Natural killer cell (primary cell): ENCODE results near the gene BRD2. TPM values are rescaled to one million over a fixed set of nuclear protein-coding genes. Genes with fewer than 3 reads are reported as not detected.

ENCODE experiments used
- ATAC-seq, 3 donors: fragments of 150-1000 bp in 2 of 3; fragments of 200-7000 bp in 1 of 3; cut with Tn5 transposase; 1 replicate in 1 of 3; 2 replicates in 2 of 3; pipeline ENCODE4 v1.10.0; 2021; ENCODE audit warnings: mild to moderate bottlenecking in 2 of 3, moderate library complexity in 2 of 3
- DNase-seq, 2 donors: peaks; one replicate each; pipeline versions ENCODE4 v3.0.0 to v3.0.0-alpha.2; 2013 to 2021; ENCODE audit warnings: mixed read lengths in 1 of 2
- H3K27ac ChIP-seq: one replicate; pipeline ENCODE4 v1.5.1; 2013; ENCODE audit warnings: mild to moderate bottlenecking, low read length
- H3K27me3 ChIP-seq: one replicate; pipeline ENCODE4 v1.6.1; 2013; ENCODE audit warnings: low read length; ENCODE audit not compliant: control insufficient read depth, insufficient read depth
- H3K36me3 ChIP-seq: one replicate; pipeline ENCODE4 v1.6.1; 2013; ENCODE audit warnings: low read length; ENCODE audit not compliant: control insufficient read depth, insufficient read depth
- H3K4me1 ChIP-seq: one replicate; pipeline ENCODE4 v1.6.1; 2013; ENCODE audit warnings: low read length; ENCODE audit not compliant: control insufficient read depth, insufficient read depth
- H3K4me3 ChIP-seq: one replicate; pipeline ENCODE4 v1.5.1; 2013; ENCODE audit warnings: low read length
- H3K9me3 ChIP-seq: one replicate; pipeline ENCODE4 v1.6.1; 2013; ENCODE audit warnings: low read length; ENCODE audit not compliant: control insufficient read depth, insufficient read depth
- H3K27ac Mint-ChIP-seq, 2 donors: one replicate each; pipeline ENCODE4 v1.8.0; 2022; ENCODE audit warnings: mild to moderate bottlenecking in 2 of 2, mixed read lengths in 2 of 2, moderate library complexity in 1 of 2
- H3K27me3 Mint-ChIP-seq, 2 donors: one replicate each; pipeline ENCODE4 v1.8.0; 2022; ENCODE audit warnings: low read depth in 2 of 2, mixed read lengths in 2 of 2
- H3K36me3 Mint-ChIP-seq: one replicate; pipeline ENCODE4 v1.8.0; 2022; ENCODE audit warnings: mixed read lengths
- H3K4me1 Mint-ChIP-seq, 2 donors: one replicate each; pipeline ENCODE4 v1.8.0; 2022; ENCODE audit warnings: mixed read lengths in 2 of 2
- H3K4me3 Mint-ChIP-seq: one replicate; pipeline ENCODE4 v1.8.0; 2022; ENCODE audit warnings: mild to moderate bottlenecking, moderate library complexity, mixed read lengths
- H3K9me3 Mint-ChIP-seq, 2 donors: one replicate each; pipeline ENCODE4 v1.8.0; 2022; ENCODE audit warnings: mixed read lengths in 2 of 2
- CTCF ChIP-seq: fragments of 200-600 bp; IDR thresholded peaks from one replicate; pipeline ENCODE4 v1.8.0; 2022; ENCODE audit warnings: antibody characterized with exemption
- WGBS: methylation state at CpG from one replicate; pipeline ENCODE4 v1.1.7; 2013; ENCODE audit warnings: missing lambda C conversion rate; ENCODE audit not compliant: insufficient coverage; 5-methylcytosine and 5-hydroxymethylcytosine counted together
- intact Hi-C: fragments of 100-400 bp; cut with micrococcal nuclease; formaldehyde crosslinking; loops from one replicate; pipeline ENCODE4 v1.14.2; 2022
- total RNA-seq, 4 donors: library from RNA; stranded (reverse); fragments of 120-200 nt in 1 of 4; gene quantifications; one replicate each; pipeline versions ENCODE4 v1.2.3 to v1.2.4, GENCODE V29; 2013 to 2022

BRD2 gene
- total RNA-seq, 3 donors from 2014 or later (not counting 1 experiment from before 2014, with no cell fraction given) = 653 to 886 (median 714) TPM

GRCh38 chr6:33019372-33019771 is 51.0 kb downstream of the BRD2 start:
- Mint-ChIP-seq H3K4me3 (peak overlapping the region; percentile 79), H3K27ac (peak overlapping the region; percentile 11 to 56), H3K4me1 (peaks cover 5 to 28% of the 10 kb centered on the region in 2 donors), H3K9me3 (no peaks in the 10 kb centered on the region), H3K27me3 (peaks cover 0 to 16% of the 10 kb centered on the region in 2 donors), H3K36me3 (no peaks in the 10 kb centered on the region)
- DNase-seq = no peak
- intact Hi-C loops = loop anchor here (5.0 kb wide), 1 partner anchor 128 kb away; no protein-coding TSS in a partner anchor
- no peak for ATAC-seq
- H3K27ac ChIP-seq = peak overlapping the region; percentile 88
- H3K36me3 ChIP-seq = no peaks in the 10 kb centered on the region
- H3K9me3 ChIP-seq = no peaks in the 10 kb centered on the region
- H3K4me3 ChIP-seq = no peak overlapping the region
- TF ChIP-seq CTCF = no peak
- H3K27me3 ChIP-seq = no peaks in the 10 kb centered on the region
- H3K4me1 ChIP-seq = peaks cover 24% of the 10 kb centered on the region

- no peak overlapping the region for H3K4me3 ChIP-seq
- Mint-ChIP-seq H3K36me3 (no peaks in the 10 kb centered on the region), H3K4me1 (peaks cover 0 to 22% of the 10 kb centered on the region in 2 donors), H3K27me3 (peaks cover 8 to 12% of the 10 kb centered on the region in 2 donors), H3K4me3 (no peak overlapping the region), H3K9me3 (no peaks in the 10 kb centered on the region), H3K27ac (no peak overlapping the region)
- H3K9me3 ChIP-seq = no peaks in the 10 kb centered on the region
- no peaks in the 10 kb centered on the region for H3K27me3 ChIP-seq
- no peaks in the 10 kb centered on the region for H3K36me3 ChIP-seq
- intact Hi-C loops = no loop called here
- no peak overlapping the region for H3K27ac ChIP-seq
- WGBS = 94% methylated on average over 10 of the region's 11 CpGs
- ATAC-seq (no peak), DNase-seq (no peak)
- TF ChIP-seq CTCF = no peak
- H3K4me1 ChIP-seq = peaks cover 24% of the 10 kb centered on the region
Measured at GRCh38 chr6:33021917-33022316, 53.5 kb downstream of the BRD2 start.

- Mint-ChIP-seq H3K9me3 (no peaks in the 10 kb centered on the region), H3K36me3 (no peaks in the 10 kb centered on the region), H3K4me3 (no peak overlapping the region), H3K27ac (no peak overlapping the region), H3K27me3 (peaks cover 3 to 8% of the 10 kb centered on the region in 2 donors), H3K4me1 (peaks cover 0 to 16% of the 10 kb centered on the region in 2 donors)
- WGBS = 80% methylated on average over 1 of the region's 3 CpGs
- DNase-seq = no peak
- Histone ChIP-seq H3K27ac (no peak overlapping the region), H3K9me3 (no peaks in the 10 kb centered on the region), H3K4me1 (peaks cover 19% of the 10 kb centered on the region), H3K4me3 (no peak overlapping the region), H3K36me3 (no peaks in the 10 kb centered on the region), H3K27me3 (no peaks in the 10 kb centered on the region)
- no peak for TF ChIP-seq CTCF
- ATAC-seq = no peak
- intact Hi-C loops = no loop called here
Measured at GRCh38 chr6:33023536-33023935, 55.1 kb downstream of the BRD2 start.

GRCh38 chr6:33024521-33024920 is 56.1 kb downstream of the BRD2 start:
- no peaks in the 10 kb centered on the region for H3K9me3 Mint-ChIP-seq

More at GRCh38 chr6:33024521-33024920, 56.1 kb downstream of the BRD2 start:
- peaks cover 6 to 8% of the 10 kb centered on the region in 2 donors for H3K27me3 Mint-ChIP-seq
- no peak overlapping the region for H3K4me3 Mint-ChIP-seq
- H3K36me3 ChIP-seq = no peaks in the 10 kb centered on the region
- H3K27ac ChIP-seq = no peak overlapping the region
- no peak overlapping the region for H3K4me3 ChIP-seq
- no peak for ATAC-seq
- no peak for DNase-seq
- no peaks in the 10 kb centered on the region for H3K9me3 ChIP-seq
- intact Hi-C loops = no loop called here
- no peak overlapping the region for H3K27ac Mint-ChIP-seq
- peaks cover 0 to 6% of the 10 kb centered on the region in 2 donors for H3K4me1 Mint-ChIP-seq
- H3K36me3 Mint-ChIP-seq = no peaks in the 10 kb centered on the region
- H3K27me3 ChIP-seq = no peaks in the 10 kb centered on the region
- no peak for TF ChIP-seq CTCF
- peaks cover 18% of the 10 kb centered on the region for H3K4me1 ChIP-seq
